ENCODE measurements around the gene ASPHD2. TPM values are rescaled to one million over a fixed set of nuclear protein-coding genes. Genes with fewer than 3 reads are reported as not detected.

Gene ASPHD2
- total RNA-seq, 1 experiment from 2014 or later: 1.4 TPM

- Histone ChIP-seq H3K36me3 (ENCODE audit: insufficient read depth, low read length, poor library complexity, severe bottlenecking) (no peaks in the 10 kb centered on the region), H3K4me3 (ENCODE audit: low read depth, low read length, poor library complexity, severe bottlenecking) (no peak overlapping the region), H3K9me3 (ENCODE audit: low read depth, low read length, poor library complexity, severe bottlenecking) (no peaks in the 10 kb centered on the region), H3K4me1 (ENCODE audit: insufficient read depth, low read length, poor library complexity, severe bottlenecking) (no peaks in the 10 kb centered on the region), H3K27ac (ENCODE audit: low read depth, low read length, poor library complexity, severe bottlenecking) (no peak overlapping the region), H3K27me3 (replicated peaks; ENCODE audit: insufficient read depth, low read depth, low read length, poor library complexity) (no peaks in the 10 kb centered on the region)
- no TSS peak for BruUV-seq (replicated peaks)
- TF ChIP-seq EZH2 (IDR thresholded peaks at IDR 0.05; ENCODE audit: borderline replicate concordance, low read depth, low read length, poor library complexity, severe bottlenecking): no peak
- no peak for DNase-seq (ENCODE audit: low spot score)
- ChIA-PET CTCF (no interaction called here), POLR2A (ENCODE audit: low non-redundant PET) (no interaction called here)
- intact Hi-C loops (cut with micrococcal nuclease; ENCODE audit: unreplicated experiment): no loop called here
Observed at GRCh38 chr22:26444777-26445176, 15.7 kb downstream of the ASPHD2 start.

GRCh38 chr22:26445577-26446275 lies 16.7 kb downstream of the ASPHD2 start:
- TF ChIP-seq CTCF (conservative IDR thresholded peaks at IDR 0.05; ENCODE audit: low read depth, low read length) (no peak), EZH2 (IDR thresholded peaks at IDR 0.05; ENCODE audit: borderline replicate concordance, low read depth, low read length, poor library complexity, severe bottlenecking) (no peak)
- Histone ChIP-seq H3K4me3 (ENCODE audit: low read depth, low read length, poor library complexity, severe bottlenecking) (no peak overlapping the region), H3K9me3 (ENCODE audit: low read depth, low read length, poor library complexity, severe bottlenecking) (no peaks in the 10 kb centered on the region), H3K36me3 (ENCODE audit: insufficient read depth, low read length, poor library complexity, severe bottlenecking) (no peaks in the 10 kb centered on the region), H3K4me1 (ENCODE audit: insufficient read depth, low read length, poor library complexity, severe bottlenecking) (peaks cover 8% of the 10 kb centered on the region), H3K27me3 (replicated peaks; ENCODE audit: insufficient read depth, low read depth, low read length, poor library complexity) (no peaks in the 10 kb centered on the region), H3K27ac (ENCODE audit: low read depth, low read length, poor library complexity, severe bottlenecking) (no peak overlapping the region)
- intact Hi-C loops (cut with micrococcal nuclease; ENCODE audit: unreplicated experiment): no loop called here
- BruUV-seq (replicated peaks): no TSS peak
- ChIA-PET CTCF (no interaction called here), POLR2A (ENCODE audit: low non-redundant PET) (interaction anchor here (0.5 kb wide), 1 partner anchor 24 kb away, joined by 4 read pairs; no protein-coding TSS in a partner anchor)
- no peak for DNase-seq (ENCODE audit: low spot score)

- DNase-seq (ENCODE audit: low spot score): no peak
- no peaks in the 10 kb centered on the region for H3K9me3 ChIP-seq (ENCODE audit: low read depth, low read length, poor library complexity, severe bottlenecking)
- no TSS peak for BruUV-seq (replicated peaks)
- ChIA-PET POLR2A (ENCODE audit: low non-redundant PET) (no interaction called here), CTCF (no interaction called here)
- no peak for TF ChIP-seq CTCF (conservative IDR thresholded peaks at IDR 0.05; ENCODE audit: low read depth, low read length)
- TF ChIP-seq EZH2 (IDR thresholded peaks at IDR 0.05; ENCODE audit: borderline replicate concordance, low read depth, low read length, poor library complexity, severe bottlenecking): no peak
- no peak overlapping the region for H3K27ac ChIP-seq (ENCODE audit: low read depth, low read length, poor library complexity, severe bottlenecking)
- intact Hi-C loops (cut with micrococcal nuclease; ENCODE audit: unreplicated experiment): no loop called here
- H3K27me3 ChIP-seq (replicated peaks; ENCODE audit: insufficient read depth, low read depth, low read length, poor library complexity): no peaks in the 10 kb centered on the region
- H3K36me3 ChIP-seq (ENCODE audit: insufficient read depth, low read length, poor library complexity, severe bottlenecking): peaks cover 8% of the 10 kb centered on the region
- peaks cover 11% of the 10 kb centered on the region for H3K4me1 ChIP-seq (ENCODE audit: insufficient read depth, low read length, poor library complexity, severe bottlenecking)
- H3K4me3 ChIP-seq (ENCODE audit: low read depth, low read length, poor library complexity, severe bottlenecking): no peak overlapping the region
Observed at GRCh38 chr22:26446808-26447515, 17.9 kb downstream of the ASPHD2 start.
